Measurements from ENCODE around the gene GALNT11.
"Not testable (repeated sequence)": the region's sequence is repeated elsewhere in the genome, so short reads cannot be mapped to it uniquely, and the experiment has no call there.

Gene GALNT11

GRCh38 chr7:152025077-152025936 is at the start of gene GALNT11:
Gene GALNT11 (plus strand): TSS chr7:152025674. CDS start chr7:152094228, 68,554 bp downstream.
- DNase-seq: peak; percentile 87 to 89

DNA sequence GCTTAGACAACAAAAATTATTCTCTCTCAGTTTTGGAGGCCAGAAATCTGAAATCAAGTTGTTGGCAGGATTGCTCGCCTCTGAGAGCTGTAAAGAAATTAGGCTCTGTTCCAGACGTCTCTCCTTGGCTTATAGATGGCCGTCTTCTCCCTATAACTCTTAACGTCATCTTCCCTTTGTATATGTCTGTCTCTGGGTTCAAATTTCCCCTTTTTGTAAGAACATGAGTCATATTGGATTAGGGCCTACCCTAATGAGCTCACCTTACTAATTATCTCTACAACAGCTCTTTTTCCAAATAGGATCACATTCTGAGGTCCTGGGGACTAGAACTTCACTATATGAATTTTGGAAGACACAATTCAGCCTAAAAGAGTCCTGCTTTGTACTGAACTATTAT is 46.9 kb upstream of the GALNT11 start:
- DNase-seq: no peak

GRCh38 chr7:151981223-151981622 is 44.3 kb upstream of the GALNT11 start:
- DNase-seq: no peak

DNA sequence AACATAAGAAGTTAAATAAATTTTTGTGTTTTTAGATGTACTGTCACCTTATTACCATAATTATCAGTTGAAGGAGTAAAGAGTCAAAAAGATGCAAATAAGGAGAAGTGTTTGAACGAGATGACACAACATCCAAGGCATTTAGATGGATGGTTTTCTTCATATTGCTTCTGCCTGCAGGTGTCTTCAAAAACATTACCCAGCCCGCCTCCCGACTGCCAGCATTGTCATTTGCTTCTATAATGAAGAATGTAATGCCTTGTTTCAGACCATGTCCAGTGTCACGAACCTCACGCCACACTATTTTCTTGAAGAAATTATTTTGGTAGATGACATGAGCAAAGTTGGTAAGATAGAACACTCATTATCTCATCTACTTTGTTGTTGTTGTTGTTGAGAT is 42.7 kb upstream of the GALNT11 start:
- DNase-seq: no peak

DNA sequence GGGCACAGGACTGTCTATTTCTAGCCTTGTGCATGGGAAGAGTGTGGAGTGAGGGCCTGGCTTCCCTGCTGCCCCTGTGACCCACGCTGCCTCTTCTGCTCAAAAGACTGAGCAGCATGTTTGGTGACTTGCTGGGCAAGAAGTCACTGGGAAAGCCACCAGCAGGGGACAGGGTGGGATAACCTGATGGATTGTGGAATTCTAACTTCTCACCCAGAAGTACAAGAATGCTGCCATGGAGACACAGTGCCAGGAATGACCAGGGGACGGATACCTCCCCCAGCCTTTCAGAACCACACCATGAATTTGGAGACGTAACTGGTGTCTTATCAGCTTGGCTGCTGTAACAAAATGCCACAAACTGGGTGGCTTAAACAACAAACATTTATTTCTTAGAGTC is 40.9 kb upstream of the GALNT11 start:
- no peak for DNase-seq

GRCh38 chr7:151987748-151988529 is 37.5 kb upstream of the GALNT11 start:
- DNase-seq: no peak

DNA sequence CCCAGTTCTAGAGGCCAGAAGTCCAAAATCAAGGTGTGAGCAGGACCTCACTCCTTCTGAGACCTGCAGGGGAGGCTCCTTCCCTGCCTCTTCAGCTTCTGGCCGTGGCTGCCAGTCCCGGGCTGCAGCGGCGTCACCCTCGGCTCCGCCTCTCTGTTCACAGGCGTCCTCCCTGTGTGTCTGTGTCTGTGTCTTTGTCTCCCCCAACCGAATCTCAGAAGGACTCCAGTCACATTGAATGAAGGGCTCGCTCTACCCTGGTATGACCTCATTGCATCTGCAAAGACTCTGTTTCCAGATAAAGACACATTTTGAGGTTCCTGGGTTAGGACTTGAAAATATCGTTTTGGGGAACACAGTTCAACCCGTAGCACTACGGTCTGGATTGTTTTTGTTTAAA is 33.1 kb upstream of the GALNT11 start:
- DNase-seq: peak; percentile 30 to 34

- peak; percentile 3 to 17 for DNase-seq
Measured at GRCh38 chr7:151993977-151994676, 31.3 kb upstream of the GALNT11 start.

- DNase-seq: no peak
Measured at GRCh38 chr7:151999424-152000090, 25.9 kb upstream of the GALNT11 start.

GRCh38 chr7:152000191-152000590 is 25.3 kb upstream of the GALNT11 start:
- DNase-seq: no peak

DNA sequence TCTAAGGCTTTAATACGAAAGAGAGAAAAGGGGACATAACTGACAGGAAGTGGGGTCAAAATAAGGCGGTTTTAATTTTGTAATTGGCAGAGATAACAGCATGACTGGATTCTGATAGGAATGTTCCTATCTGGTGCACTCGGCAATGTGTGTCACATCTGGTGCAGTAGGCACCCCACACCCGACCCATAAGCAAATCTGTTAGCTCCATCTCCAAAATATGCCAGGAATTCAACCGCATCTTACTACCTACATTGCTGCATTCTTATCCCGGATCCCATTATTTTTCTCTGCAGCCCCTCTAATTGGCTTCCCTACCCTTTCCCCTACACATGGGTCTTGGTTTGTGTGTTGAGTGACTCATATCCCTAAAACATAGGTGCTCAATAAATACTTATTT is 19.1 kb upstream of the GALNT11 start:
- DNase-seq: no peak

DNA sequence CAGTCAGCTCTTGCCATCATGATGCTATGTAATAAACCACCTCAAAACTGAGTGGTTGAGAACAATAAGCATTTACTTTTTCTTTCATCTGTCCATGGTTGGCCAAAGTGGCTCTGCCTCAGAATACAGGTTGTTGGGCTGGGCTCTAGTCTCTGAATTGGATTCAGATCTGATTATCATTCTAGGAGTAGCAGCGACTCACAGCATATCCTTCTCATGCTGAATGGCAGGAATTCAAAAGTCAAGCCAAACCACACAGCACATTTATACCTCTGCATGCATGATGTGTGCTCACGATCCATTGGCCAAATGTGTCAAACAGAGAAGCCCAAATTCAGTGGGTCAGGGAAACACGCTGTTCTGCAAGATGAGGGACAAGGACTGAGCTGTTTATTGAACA is 13.6 kb upstream of the GALNT11 start:
- DNase-seq: no peak

DNA sequence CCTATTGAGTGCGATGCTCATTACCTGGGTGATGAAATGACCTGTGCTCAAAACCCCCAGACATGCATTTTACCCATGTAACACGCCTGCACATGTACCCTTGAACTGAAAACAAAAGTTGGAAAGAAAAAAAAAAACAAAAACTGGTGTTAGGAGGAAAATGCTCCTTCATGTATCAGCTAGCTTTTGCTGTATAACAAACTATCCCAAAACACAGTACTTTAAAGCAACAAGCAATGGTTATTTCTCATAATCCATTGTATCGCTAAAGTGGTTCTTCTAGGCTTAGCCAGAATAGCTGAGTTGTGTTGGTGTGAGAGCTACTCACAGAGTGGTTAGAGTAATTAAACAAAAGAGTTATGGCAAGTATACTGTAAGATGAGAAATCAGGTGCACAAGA is 12.2 kb upstream of the GALNT11 start:
- no peak for DNase-seq

DNA sequence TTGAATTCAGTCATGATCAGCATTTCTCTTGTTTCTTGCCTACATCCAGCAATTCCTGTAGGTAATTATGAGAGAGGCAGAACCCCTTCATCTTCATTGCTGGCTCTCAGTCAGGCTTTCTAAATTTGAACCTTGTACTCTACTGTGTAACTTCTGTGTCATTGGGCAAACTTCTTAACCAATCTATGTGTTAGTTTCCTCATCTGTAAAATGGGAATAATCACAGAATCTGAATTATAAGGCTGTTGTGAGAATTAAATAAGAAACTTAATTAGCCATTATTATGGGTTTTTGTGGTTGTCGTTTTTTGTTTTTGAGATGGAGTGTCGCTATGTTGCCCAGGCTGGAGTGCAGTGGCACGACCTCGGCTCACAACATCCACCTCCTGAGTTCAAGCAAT is 11.5 kb upstream of the GALNT11 start:
- no peak for DNase-seq

DNA sequence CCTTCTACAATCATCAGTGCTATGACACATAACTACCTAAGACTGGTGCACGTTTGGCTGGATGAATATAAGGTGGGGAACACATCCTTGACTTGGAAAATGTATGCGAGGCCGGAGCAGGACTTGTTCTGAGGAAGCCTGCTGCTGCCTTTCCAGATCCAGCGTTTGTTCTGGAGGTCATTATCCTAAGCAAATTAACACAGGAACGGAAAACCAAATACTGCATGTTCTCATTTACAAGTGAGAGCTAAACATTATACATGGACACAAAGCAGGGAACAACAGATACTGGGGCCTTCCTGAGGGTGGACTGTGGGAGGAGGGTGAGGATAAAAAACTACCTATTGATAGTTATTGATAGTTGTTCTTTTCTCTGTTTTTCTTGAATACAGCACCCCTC is 10.8 kb upstream of the GALNT11 start:
- no peak for DNase-seq

GRCh38 chr7:152015600-152015999 is 9.9 kb upstream of the GALNT11 start:
- DNase-seq: no peak

DNA sequence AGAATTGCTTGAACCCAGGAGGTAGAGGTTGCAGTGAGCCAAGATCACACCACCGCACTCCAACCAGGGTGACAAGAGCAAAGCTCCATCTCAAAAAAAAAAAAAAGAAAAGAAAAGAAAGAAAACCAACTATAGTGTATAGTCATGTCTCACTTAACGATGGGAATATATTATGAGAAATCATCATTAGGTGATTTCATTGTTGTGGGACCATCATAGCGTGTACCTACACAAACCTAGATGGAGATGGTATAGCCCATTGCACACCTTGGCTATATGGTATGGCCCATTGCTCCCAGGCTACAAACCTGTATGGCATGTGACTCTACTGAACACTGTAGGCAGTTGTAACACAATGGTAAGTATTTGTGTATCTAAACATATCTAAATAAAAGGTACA is 8.5 kb upstream of the GALNT11 start:
- no peak for DNase-seq

DNA sequence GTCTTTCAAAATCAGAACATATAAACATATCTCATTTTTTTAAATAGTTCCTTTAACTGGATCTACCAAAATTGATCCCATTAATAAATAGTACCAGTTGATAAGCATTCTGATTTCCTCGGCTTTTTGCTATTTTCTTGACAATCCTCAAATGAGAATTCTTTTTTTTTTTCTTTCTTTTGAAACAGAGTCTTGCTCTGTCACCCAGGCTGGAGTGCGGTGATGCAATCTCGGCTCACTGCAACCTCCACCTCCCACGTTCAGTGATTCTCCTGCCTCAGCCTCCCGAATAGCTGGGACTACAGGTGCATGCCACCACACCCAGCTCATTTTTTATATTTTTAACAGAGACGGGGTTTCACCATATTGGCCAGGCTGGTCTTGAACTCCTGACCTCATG is 7.8 kb upstream of the GALNT11 start:
- DNase-seq: not testable (repeated sequence)

DNA sequence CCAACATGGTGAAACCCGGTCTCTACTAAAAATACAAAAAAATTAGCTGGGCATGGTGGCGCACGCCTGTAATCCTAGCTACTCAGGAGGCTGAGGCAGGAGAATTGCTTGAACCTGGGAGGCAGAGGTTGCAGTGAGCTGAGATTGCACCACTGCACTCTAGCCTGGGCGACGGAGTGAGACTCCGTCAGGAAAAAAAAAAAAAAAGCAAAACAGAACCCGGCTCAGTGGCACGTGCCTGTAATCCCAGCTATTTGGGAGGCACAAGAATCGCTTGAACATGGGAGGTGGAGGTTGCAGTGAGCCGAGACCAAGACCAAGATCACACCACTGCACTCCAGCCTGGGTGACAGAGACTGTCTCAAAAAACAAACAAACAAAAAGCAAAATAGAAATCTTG is 3.7 kb upstream of the GALNT11 start:
- DNase-seq: not testable (repeated sequence)

DNA sequence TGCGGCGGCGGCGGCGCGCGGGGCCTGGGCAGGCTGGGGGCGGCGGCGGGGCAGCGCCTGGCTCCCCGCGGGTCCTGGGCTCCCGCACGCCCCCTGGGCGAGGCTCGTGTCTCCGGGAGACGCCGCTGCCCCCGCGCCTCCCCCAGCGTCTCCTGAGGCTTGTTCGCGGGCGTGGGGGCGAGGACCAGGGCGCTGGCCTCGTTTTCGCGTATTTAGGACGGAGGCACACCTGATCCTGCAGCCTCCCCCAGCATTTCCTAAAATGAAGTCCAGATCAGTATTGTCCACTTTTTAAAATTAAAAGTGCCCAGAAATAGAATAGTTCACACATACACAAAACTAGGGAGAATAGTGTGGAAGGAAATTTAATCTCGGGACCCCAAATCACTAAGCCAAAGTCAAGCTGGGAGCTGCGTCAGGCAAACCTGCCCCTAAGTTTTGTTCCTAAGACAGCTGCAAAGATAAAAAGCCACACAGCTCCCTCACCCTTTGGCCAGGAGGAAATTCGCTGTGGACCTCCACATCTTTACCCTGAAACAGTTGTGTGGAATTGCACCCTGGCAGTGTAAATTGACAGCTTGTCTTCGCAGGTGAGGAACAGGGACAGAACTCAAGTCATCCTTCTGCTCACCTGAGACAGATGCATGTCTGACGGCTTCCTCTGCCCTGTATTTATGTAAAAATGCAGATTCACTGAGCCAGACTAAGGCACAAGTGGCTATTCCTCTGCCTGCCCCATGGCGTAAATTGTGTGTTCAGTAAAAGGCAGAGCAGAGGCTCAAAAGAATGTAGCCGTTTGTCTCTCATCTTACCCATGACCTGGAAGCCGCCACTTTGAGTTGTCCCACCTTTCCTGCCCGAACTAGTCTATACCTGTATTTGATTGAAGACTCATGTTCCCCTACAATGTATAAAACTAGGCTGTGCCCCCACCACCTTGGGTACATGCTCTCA is 740 bp downstream of the GALNT11 start:
- no peak for DNase-seq

DNA sequence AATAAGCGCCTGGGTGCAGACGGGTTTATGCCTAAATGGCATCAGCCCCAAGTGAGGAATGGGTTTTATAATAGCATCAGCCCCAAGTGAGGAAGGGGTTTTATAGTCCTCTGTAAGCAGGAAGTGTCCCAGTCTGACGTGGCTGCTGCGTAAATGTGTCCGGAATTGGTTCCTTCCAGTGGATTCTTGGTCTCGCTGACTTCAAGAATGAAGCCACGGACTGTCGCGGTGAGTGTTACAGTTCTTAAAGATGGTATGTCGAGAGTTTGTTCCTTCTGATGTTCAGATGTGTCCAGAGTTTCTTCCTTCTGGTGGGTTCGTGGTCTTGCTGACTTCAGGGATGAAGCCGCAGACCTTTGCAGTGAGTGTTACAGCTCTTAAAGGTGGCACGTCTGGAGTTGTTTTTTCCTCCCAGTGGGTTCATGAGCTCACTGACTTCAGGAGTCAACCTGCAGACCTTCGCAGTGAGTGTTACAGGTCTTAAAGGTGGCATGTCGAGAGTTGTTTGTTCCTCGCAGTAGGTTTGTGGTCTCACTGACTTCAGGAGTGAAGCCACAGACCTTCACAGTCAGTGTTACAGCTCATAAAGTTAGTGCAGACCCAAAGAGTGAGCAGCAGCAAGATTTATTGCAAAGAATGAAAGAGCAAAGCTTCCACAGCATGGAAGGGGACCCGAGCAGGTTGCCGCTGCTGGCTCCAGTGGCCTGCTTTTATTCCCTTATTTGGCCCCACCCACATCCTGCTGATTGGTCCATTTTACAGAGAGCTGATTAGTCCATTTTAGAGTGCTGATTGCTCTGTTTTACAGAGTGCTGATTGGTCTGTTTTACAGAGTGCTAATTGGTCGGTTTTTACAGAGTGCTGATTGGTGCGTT is 2.3 kb downstream of the GALNT11 start:
- not testable (repeated sequence) for DNase-seq

All from activated CD4-positive, alpha-beta T cell treated with anti-CD3 and anti-CD28 coated beads for 4 hours (primary cell).